ENCODE data around the gene PER2. TPM values are rescaled to one million over a fixed set of nuclear protein-coding genes. Genes with fewer than 3 reads are reported as not detected.

The PER2 gene
- polyA plus RNA-seq, 2 of the 4 experiments (the other 2 are of a cell fraction) = 3.4 to 8.5 TPM

DNA sequence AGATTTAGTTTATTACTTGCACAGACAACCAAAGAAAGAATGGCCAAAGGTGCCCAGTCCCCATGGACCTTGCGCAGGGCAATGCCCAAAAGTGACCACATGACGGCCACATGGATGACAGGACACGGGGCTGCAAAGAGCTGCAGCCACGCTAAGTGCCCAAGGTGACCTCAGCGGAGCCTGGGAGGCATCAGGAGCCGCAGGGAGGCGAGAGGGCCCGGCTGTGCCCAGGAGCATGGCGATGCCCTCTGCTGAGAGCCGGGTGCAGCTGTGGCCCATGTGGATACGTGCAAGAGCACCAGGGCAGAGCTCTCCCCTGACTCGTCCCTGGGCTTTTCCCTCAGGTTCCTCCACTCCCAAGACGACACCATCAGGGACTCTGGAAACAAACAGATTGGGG lies 63.3 kb downstream of the PER2 start:
- ChIA-PET POLR2A (no interaction called here), CTCF (no interaction called here)
- TF ChIP-seq CHD4 (IDR thresholded peaks at IDR 0.05; ENCODE audit: borderline replicate concordance) (no peak), RCOR1 (IDR thresholded peaks at IDR 0.05; ENCODE audit: low read depth, low read length) (no peak), BHLHE40 (IDR thresholded peaks at IDR 0.05; ENCODE audit: low read depth, low read length) (no peak), HOXA7 (CRISPR knock-in tag; IDR thresholded peaks at IDR 0.05) (no peak), MYC (IDR thresholded peaks at IDR 0.05; ENCODE audit: borderline replicate concordance, low read length) (no peak), MAFK (IDR thresholded peaks at IDR 0.05; ENCODE audit: partially characterized antibody) (no peak), RNF2 (IDR thresholded peaks at IDR 0.05; ENCODE audit: borderline replicate concordance, low read depth) (no peak), ZC3H11A (IDR thresholded peaks at IDR 0.05) (no peak), POLR2A (IDR thresholded peaks at IDR 0.05; ENCODE audit: low read length) (no peak), MAZ (IDR thresholded peaks at IDR 0.05; ENCODE audit: borderline replicate concordance, low read depth, low read length) (no peak), ESRRA (IDR thresholded peaks at IDR 0.05; ENCODE audit: borderline replicate concordance, low read length) (no peak), HEYL (CRISPR knock-in tag; IDR thresholded peaks at IDR 0.05) (no peak), CBX8 (IDR thresholded peaks at IDR 0.05) (no peak), ZSCAN20 (CRISPR knock-in tag; IDR thresholded peaks at IDR 0.05) (no peak), SMC3 (IDR thresholded peaks at IDR 0.05) (no peak), TP53 (CRISPR knock-in tag; IDR thresholded peaks at IDR 0.05) (no peak)
- TF ChIP-seq, protein P1, sequence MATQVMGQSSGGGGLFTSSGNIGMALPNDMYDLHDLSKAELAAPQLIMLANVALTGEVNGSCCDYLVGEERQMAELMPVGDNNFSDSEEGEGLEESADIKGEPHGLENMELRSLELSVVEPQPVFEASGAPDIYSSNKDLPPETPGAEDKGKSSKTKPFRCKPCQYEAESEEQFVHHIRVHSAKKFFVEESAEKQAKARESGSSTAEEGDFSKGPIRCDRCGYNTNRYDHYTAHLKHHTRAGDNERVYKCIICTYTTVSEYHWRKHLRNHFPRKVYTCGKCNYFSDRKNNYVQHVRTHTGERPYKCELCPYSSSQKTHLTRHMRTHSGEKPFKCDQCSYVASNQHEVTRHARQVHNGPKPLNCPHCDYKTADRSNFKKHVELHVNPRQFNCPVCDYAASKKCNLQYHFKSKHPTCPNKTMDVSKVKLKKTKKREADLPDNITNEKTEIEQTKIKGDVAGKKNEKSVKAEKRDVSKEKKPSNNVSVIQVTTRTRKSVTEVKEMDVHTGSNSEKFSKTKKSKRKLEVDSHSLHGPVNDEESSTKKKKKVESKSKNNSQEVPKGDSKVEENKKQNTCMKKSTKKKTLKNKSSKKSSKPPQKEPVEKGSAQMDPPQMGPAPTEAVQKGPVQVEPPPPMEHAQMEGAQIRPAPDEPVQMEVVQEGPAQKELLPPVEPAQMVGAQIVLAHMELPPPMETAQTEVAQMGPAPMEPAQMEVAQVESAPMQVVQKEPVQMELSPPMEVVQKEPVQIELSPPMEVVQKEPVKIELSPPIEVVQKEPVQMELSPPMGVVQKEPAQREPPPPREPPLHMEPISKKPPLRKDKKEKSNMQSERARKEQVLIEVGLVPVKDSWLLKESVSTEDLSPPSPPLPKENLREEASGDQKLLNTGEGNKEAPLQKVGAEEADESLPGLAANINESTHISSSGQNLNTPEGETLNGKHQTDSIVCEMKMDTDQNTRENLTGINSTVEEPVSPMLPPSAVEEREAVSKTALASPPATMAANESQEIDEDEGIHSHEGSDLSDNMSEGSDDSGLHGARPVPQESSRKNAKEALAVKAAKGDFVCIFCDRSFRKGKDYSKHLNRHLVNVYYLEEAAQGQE (IDR thresholded peaks at IDR 0.05) = no peak
- TF ChIP-seq, protein P2, sequence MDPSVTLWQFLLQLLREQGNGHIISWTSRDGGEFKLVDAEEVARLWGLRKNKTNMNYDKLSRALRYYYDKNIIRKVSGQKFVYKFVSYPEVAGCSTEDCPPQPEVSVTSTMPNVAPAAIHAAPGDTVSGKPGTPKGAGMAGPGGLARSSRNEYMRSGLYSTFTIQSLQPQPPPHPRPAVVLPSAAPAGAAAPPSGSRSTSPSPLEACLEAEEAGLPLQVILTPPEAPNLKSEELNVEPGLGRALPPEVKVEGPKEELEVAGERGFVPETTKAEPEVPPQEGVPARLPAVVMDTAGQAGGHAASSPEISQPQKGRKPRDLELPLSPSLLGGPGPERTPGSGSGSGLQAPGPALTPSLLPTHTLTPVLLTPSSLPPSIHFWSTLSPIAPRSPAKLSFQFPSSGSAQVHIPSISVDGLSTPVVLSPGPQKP (IDR thresholded peaks at IDR 0.05; ENCODE audit: low read depth, low read length) = no peak
- no peak for DNase-seq (ENCODE audit: low read depth in 1 of 2, low spot score in 1 of 2)
- no peak overlapping the region for H3K27ac ChIP-seq
- H3K4me2 ChIP-seq = no peak overlapping the region
- ATAC-seq = peak; percentile 24 to 45; a peak in 3 of 6 replicates
- H3K4me3 ChIP-seq = no peak overlapping the region
- no peak for FAIRE-seq
- 85% methylated on average over 13 of the region's 13 CpGs for WGBS (ENCODE audit: missing lambda C conversion rate)
- H3K4me1 ChIP-seq = no peaks in the 10 kb centered on the region
- no peaks in the 10 kb centered on the region for H3K9me3 ChIP-seq

DNA sequence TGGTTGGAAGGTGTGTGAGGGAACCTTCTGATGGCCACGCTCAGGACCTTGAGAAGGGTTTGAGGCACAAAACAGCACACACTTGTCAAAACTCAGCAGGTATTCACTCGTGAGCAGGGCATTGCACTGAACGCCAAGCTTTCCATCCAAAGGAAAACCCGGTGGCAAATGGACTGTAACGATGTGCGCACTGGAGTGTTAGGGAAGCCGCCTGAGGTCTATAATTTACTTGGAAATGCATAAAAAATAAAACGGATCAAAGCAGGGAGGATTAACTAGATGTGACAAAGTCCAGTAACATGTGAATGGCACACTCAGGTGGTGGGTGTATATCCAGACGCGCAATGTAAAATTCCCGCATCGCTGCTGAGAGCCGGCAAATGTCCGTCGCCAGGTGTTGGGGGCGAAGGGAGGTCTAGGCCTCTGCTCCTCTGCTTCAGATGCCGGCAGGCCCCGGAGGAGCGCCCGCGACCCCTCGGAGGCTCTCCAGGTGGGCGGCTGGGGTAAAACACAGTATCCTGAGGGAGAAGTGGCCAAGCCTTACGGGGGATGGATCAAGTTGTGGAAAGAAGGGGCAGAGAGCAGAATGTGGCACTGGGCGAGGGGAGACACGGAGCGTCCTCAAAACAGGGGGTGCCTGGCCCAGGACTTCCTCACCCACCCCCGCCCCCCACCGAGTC lies 63.9 kb downstream of the PER2 start:
- POLR2A ChIA-PET = no interaction called here
- Histone ChIP-seq H3K4me3 (no peak overlapping the region), H3K4me1 (no peaks in the 10 kb centered on the region), H3K4me2 (no peak overlapping the region), H3K9me3 (no peaks in the 10 kb centered on the region), H3K27ac (no peak overlapping the region)
- FAIRE-seq (no peak), ATAC-seq (no peak), DNase-seq (ENCODE audit: low read depth in 1 of 2, low spot score in 1 of 2) (no peak)
- CTCF ChIA-PET = no interaction called here
- WGBS (ENCODE audit: missing lambda C conversion rate) = 89% methylated on average over 28 of the region's 29 CpGs
- no peak for TF ChIP-seq FOSB (CRISPR knock-in tag; IDR thresholded peaks at IDR 0.05)
- no peak for TF ChIP-seq KDM5A (IDR thresholded peaks at IDR 0.05)
- TF ChIP-seq JUNB (IDR thresholded peaks at IDR 0.05) = no peak
- TF ChIP-seq HOXB13 (CRISPR knock-in tag; IDR thresholded peaks at IDR 0.05; ENCODE audit: low read depth) = no peak
- no peak for TF ChIP-seq SREBF2 (IDR thresholded peaks at IDR 0.05)
- TF ChIP-seq HOXA7 (CRISPR knock-in tag; IDR thresholded peaks at IDR 0.05) = no peak
- no peak for TF ChIP-seq NPAS2 (CRISPR knock-in tag; IDR thresholded peaks at IDR 0.05; ENCODE audit: borderline replicate concordance)
- no peak for TF ChIP-seq MYC (IDR thresholded peaks at IDR 0.05; ENCODE audit: borderline replicate concordance, low read length)
- no peak for TF ChIP-seq SMC3 (IDR thresholded peaks at IDR 0.05)
- TF ChIP-seq RAD21 (conservative IDR thresholded peaks at IDR 0.05 in 1 of 2, IDR thresholded peaks at IDR 0.05 in 1 of 2) = no peak
- no peak for TF ChIP-seq JUN (IDR thresholded peaks at IDR 0.05)
- TF ChIP-seq, protein P3, sequence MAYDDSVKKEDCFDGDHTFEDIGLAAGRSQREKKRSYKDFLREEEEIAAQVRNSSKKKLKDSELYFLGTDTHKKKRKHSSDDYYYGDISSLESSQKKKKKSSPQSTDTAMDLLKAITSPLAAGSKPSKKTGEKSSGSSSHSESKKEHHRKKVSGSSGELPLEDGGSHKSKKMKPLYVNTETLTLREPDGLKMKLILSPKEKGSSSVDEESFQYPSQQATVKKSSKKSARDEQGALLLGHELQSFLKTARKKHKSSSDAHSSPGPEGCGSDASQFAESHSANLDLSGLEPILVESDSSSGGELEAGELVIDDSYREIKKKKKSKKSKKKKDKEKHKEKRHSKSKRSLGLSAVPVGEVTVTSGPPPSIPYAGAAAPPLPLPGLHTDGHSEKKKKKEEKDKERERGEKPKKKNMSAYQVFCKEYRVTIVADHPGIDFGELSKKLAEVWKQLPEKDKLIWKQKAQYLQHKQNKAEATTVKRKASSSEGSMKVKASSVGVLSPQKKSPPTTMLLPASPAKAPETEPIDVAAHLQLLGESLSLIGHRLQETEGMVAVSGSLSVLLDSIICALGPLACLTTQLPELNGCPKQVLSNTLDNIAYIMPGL (CRISPR knock-in tag; IDR thresholded peaks at IDR 0.05; ENCODE audit: borderline replicate concordance) = no peak
- no peak for TF ChIP-seq TFCP2L1 (CRISPR knock-in tag; IDR thresholded peaks at IDR 0.05)
- TF ChIP-seq POLR2A (IDR thresholded peaks at IDR 0.05; ENCODE audit: low read length) = no peak
- TF ChIP-seq CHD2 (IDR thresholded peaks at IDR 0.05; ENCODE audit: low read length, partially characterized antibody) = no peak
- no peak for TF ChIP-seq ESRRA (IDR thresholded peaks at IDR 0.05; ENCODE audit: borderline replicate concordance, low read length)
- TF ChIP-seq HDAC2 (IDR thresholded peaks at IDR 0.05) = no peak
- TF ChIP-seq ZNF302 (CRISPR knock-in tag; IDR thresholded peaks at IDR 0.05) = no peak
- TF ChIP-seq, protein P4, sequence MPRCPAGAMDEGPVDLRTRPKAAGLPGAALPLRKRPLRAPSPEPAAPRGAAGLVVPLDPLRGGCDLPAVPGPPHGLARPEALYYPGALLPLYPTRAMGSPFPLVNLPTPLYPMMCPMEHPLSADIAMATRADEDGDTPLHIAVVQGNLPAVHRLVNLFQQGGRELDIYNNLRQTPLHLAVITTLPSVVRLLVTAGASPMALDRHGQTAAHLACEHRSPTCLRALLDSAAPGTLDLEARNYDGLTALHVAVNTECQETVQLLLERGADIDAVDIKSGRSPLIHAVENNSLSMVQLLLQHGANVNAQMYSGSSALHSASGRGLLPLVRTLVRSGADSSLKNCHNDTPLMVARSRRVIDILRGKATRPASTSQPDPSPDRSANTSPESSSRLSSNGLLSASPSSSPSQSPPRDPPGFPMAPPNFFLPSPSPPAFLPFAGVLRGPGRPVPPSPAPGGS (IDR thresholded peaks at IDR 0.05) = no peak

Measured in A549 (cell line).